Glomerular endothelial cell (primary cell): ENCODE results near the gene CHPF2. TPM values are rescaled to one million over a fixed set of nuclear protein-coding genes. Genes with fewer than 3 reads are reported as not detected.

Experiments
- DNase-seq: peaks from one replicate; pipeline ENCODE4 v3.0.0-alpha.2; 2011; ENCODE audit warnings: low read depth, low spot score; ENCODE audit errors: extremely low read depth
- total RNA-seq: library from RNA; depleted of rRNA; stranded (reverse); fragments of >200 nt; gene quantifications from 2 replicates; pipeline ENCODE4 v1.2.3, GENCODE V29; 2015

Gene CHPF2
- total RNA-seq, 1 donor from 2014 or later, result 140 TPM

GRCh38 chr7:151280388-151281019 lies 48.2 kb downstream of the CHPF2 start:
- DNase-seq, result no peak

GRCh38 chr7:151281686-151282085 lies 49.4 kb downstream of the CHPF2 start:
- no peak for DNase-seq

GRCh38 chr7:151282111-151282510 lies 49.8 kb downstream of the CHPF2 start:
- no peak for DNase-seq

- DNase-seq, result no peak
These were observed 51.0 kb downstream of the CHPF2 start for GRCh38 chr7:151283302-151283701.

GRCh38 chr7:151286148-151286547 lies 53.9 kb downstream of the CHPF2 start:
- DNase-seq, result no peak

Other genes starting within 250 kb of the CHPF2 start
- gene NOS3, start 241.5 kb upstream of the CHPF2 start, total RNA-seq, result 16.5 and 22.0 TPM in 2 replicates
- gene ATG9B, start 208.0 kb upstream of the CHPF2 start, total RNA-seq, result 0.10 TPM in 1 of 2 replicates, not detected in the other
- gene ABCB8, start 204.0 kb upstream of the CHPF2 start, total RNA-seq, result 24.5 and 47.5 TPM in 2 replicates
- gene ASIC3, start 184.0 kb upstream of the CHPF2 start, total RNA-seq, result 0.15 and 1.6 TPM in 2 replicates
- gene CDK5, start 174.6 kb upstream of the CHPF2 start, total RNA-seq, result 19.1 and 21.1 TPM in 2 replicates
- 114 and 175 TPM in 2 replicates for gene SLC4A2, start 172.9 kb upstream of the CHPF2 start, total RNA-seq
- 67.0 and 81.7 TPM in 2 replicates for gene FASTK, start 151.7 kb upstream of the CHPF2 start, total RNA-seq
- gene TMUB1, start 149.0 kb upstream of the CHPF2 start, total RNA-seq, result 40.1 and 50.9 TPM in 2 replicates
- gene AGAP3, start 146.0 kb upstream of the CHPF2 start, total RNA-seq, result 70.7 and 99.7 TPM in 2 replicates
- gene GBX1, start 64.8 kb upstream of the CHPF2 start, total RNA-seq, result not detected in 2 replicates
- gene ASB10, start 45.2 kb upstream of the CHPF2 start, total RNA-seq, result not detected in 2 replicates
- gene H2BK1, start 22.0 kb upstream of the CHPF2 start, total RNA-seq, result not detected in 2 replicates
- 58.3 and 59.3 TPM in 2 replicates for gene ABCF2, start 5.3 kb upstream of the CHPF2 start, total RNA-seq
- 5.5 and 5.6 TPM in 2 replicates for gene SMARCD3, start 16.2 kb downstream of the CHPF2 start, total RNA-seq
- gene NUB1, start 109.3 kb downstream of the CHPF2 start, total RNA-seq, result 39.6 and 42.1 TPM in 2 replicates
- gene WDR86, start 177.6 kb downstream of the CHPF2 start, total RNA-seq, result 1.5 and 4.3 TPM in 2 replicates
- gene CRYGN, start 207.7 kb downstream of the CHPF2 start, total RNA-seq, result not detected in 2 replicates